NT2/D1 (cell line): Measurements from ENCODE around the gene TNP1.

ENCODE experiments used
- DNase-seq: peaks from one replicate; pipeline ENCODE4 v3.0.0-alpha.2; 2011; ENCODE audit warnings: low read depth, low spot score
- H3K27me3 ChIP-seq: 2 replicates; pipeline ENCODE4 v1.6.0; 2011; ENCODE audit warnings: mild to moderate bottlenecking; ENCODE audit not compliant: insufficient read length, insufficient read depth
- H3K36me3 ChIP-seq: 2 replicates; pipeline ENCODE4 v1.6.1; 2011; ENCODE audit warnings: mild to moderate bottlenecking, low read length, mixed read lengths; ENCODE audit not compliant: insufficient read depth, insufficient read length
- H3K4me1 ChIP-seq: 2 replicates; pipeline ENCODE4 v1.5.1; 2011; ENCODE audit not compliant: insufficient read depth, insufficient read length
- H3K4me3 ChIP-seq: 2 replicates; pipeline ENCODE4 v1.5.1; 2011; ENCODE audit warnings: low read depth; ENCODE audit not compliant: insufficient read length
- H3K9ac ChIP-seq: 2 replicates; pipeline ENCODE4 v1.6.0; 2011; ENCODE audit warnings: low read depth; ENCODE audit not compliant: insufficient read length
- H3K9me3 ChIP-seq: 2 replicates; pipeline ENCODE4 v1.5.1; 2011; ENCODE audit warnings: mild to moderate bottlenecking, low read length; ENCODE audit not compliant: insufficient read depth
- SUZ12 ChIP-seq: IDR thresholded peaks from 2 replicates; pipeline ENCODE4 v1.6.1; 2011; ENCODE audit not compliant: insufficient read length, insufficient read depth; ENCODE audit errors: extremely low read depth
- YY1 ChIP-seq: IDR thresholded peaks from 2 replicates; pipeline ENCODE4 v1.6.1; 2011; ENCODE audit not compliant: insufficient read length, insufficient read depth
- ZNF274 ChIP-seq: IDR thresholded peaks from 2 replicates; pipeline ENCODE4 v1.6.1; 2011; ENCODE audit warnings: mild to moderate bottlenecking, low read depth, low read length

The TNP1 gene

DNA sequence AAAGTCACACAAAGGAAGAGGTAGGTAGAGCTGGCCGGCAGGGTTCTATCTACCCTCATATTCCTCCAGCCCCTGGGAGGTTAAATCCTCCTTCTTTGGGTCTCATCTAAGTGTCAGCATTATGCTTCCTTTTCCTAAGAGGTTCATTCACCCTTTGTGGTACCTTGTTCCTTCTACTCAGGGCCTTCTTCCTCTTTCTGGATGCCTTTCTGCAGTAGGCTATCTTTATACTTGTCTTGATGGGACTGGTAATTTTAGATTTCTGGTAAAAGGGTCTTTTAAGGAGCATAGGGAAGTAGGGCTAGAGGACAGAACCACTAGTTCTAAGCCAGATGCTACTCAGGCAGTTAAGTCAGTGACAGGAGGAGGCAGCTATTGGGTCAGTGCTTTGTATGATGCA, 13.7 kb upstream of the TNP1 start:
- TF ChIP-seq SUZ12 = no peak
- no peak for TF ChIP-seq ZNF274
- TF ChIP-seq YY1 = no peak
- Histone ChIP-seq H3K4me3 (no peak overlapping the region), H3K36me3 (no peaks in the 10 kb centered on the region), H3K9ac (no peak overlapping the region), H3K9me3 (no peaks in the 10 kb centered on the region), H3K27me3 (no peaks in the 10 kb centered on the region), H3K4me1 (no peaks in the 10 kb centered on the region)
- DNase-seq = no peak

DNA sequence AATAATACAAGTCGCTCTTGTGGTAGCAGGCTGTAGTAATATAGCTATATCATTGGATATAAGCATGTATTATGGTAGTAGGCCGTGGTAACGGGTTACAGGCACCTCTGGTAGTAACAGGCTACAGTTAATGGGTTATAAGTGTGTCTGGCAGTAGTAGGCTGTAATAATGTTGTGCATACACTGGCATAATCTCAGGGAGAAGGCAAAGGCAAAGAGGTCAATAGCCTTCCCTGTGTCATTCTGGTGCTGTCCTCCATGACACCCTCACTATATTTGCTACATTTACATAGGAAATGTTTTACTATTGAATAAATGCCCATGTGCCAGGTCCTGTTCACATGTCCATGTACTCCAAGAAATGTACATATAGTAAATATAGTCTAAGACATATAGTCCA, 12.8 kb upstream of the TNP1 start:
- no peak for TF ChIP-seq ZNF274
- TF ChIP-seq SUZ12 = no peak
- no peak for TF ChIP-seq YY1
- Histone ChIP-seq H3K4me1 (no peaks in the 10 kb centered on the region), H3K36me3 (no peaks in the 10 kb centered on the region), H3K27me3 (no peaks in the 10 kb centered on the region), H3K9me3 (no peaks in the 10 kb centered on the region), H3K9ac (no peak overlapping the region), H3K4me3 (no peak overlapping the region)
- DNase-seq = no peak

DNA sequence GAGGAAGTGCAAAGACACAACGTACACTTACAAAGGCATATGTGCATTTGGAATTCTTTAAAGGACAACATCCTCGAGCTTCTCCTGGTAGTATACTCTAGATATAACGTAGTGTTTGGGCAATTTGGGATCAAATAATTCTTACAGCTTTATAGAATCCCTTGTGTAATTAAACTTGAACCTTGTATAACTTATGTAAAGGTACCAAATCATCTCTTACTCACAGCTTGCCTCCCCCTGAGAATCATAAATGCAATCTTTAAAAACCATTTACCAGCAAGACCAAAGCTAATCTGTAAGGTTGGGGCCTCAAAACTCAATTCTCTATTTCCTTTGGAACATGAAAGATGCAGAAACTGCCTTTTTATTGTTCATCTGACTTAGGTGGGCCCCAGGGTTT, 12.2 kb upstream of the TNP1 start:
- H3K9ac ChIP-seq = no peak overlapping the region
- H3K27me3 ChIP-seq = no peaks in the 10 kb centered on the region
- no peak overlapping the region for H3K4me3 ChIP-seq
- no peak for DNase-seq
- no peaks in the 10 kb centered on the region for H3K9me3 ChIP-seq
- TF ChIP-seq SUZ12 (no peak), YY1 (no peak), ZNF274 (no peak)
- no peaks in the 10 kb centered on the region for H3K36me3 ChIP-seq
- H3K4me1 ChIP-seq = no peaks in the 10 kb centered on the region

DNA sequence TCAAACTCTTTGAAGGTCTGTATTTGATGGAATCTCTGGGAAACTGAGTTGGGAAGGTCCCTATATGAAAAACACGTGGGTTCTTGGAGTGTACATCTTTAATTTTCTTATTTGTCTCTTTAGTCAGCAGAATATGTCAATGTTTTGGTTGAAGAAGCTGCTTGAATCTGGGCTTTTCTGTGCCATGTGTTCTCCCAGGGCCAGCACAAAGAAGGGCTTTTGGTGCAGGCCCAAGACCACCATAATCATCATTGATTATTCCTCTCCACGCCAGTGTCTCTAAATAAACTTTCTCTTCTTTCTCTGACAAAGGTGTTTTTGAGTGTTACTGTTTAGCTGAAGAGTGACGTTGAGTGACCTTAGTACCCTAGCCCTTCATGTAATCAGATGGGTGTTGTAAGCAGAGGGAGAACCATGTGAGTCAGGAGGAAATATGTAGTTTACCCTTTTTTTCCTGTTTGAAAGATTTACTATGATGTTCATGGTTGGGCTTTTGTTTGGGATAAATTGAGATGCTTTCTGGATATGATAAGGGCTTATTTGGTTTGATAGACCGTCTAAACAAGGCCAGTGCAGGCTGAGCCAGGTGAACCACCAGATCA, 11.6 kb upstream of the TNP1 start:
- Histone ChIP-seq H3K9ac (no peak overlapping the region), H3K9me3 (no peaks in the 10 kb centered on the region), H3K36me3 (no peaks in the 10 kb centered on the region), H3K4me1 (no peaks in the 10 kb centered on the region), H3K27me3 (no peaks in the 10 kb centered on the region), H3K4me3 (no peak overlapping the region)
- DNase-seq = no peak
- TF ChIP-seq SUZ12 (no peak), YY1 (no peak), ZNF274 (no peak)

DNA sequence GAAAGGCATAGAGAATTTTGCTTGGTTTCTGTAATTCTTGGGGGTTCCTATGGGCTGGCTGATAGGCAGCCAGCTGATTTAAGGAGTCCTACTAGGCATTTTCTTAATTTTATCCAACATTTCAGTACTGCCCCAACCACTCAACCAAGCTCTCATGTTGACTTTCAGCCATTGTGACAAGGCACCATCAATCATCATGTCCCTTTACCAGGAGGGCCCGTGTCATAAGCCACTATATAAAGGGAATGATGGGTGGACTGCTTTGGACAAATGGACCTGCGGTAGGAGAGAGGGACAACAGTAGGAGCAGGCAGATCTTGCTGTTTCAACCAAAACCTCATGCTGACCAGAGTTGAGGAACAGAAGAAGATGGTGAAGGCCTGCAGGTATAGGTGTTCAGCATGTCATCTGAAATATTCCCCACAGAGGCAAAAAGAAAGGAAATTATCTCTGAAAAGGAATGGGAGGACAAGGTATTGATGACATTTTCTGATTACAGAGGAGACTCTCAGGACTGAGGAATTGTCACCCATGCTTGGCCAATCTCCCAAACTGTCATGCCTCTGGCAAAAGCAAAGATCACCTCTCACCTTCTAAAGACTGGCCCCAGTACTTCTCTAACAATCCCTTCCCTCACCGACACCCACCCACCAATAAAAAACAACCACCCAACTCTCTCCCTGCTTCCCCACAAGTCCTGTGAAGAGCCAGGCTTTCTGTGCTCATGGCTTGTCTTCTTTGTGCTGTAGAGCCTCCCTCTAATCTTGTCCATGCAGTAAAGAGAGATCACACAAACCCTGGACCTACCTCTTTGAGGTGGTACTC, 10.9 kb upstream of the TNP1 start:
- TF ChIP-seq ZNF274 = no peak
- no peak for TF ChIP-seq YY1
- no peak for TF ChIP-seq SUZ12
- no peaks in the 10 kb centered on the region for H3K4me1 ChIP-seq
- DNase-seq = no peak
- H3K9ac ChIP-seq = no peak overlapping the region
- no peaks in the 10 kb centered on the region for H3K27me3 ChIP-seq
- H3K9me3 ChIP-seq = no peaks in the 10 kb centered on the region
- H3K36me3 ChIP-seq = no peaks in the 10 kb centered on the region
- no peak overlapping the region for H3K4me3 ChIP-seq

DNA sequence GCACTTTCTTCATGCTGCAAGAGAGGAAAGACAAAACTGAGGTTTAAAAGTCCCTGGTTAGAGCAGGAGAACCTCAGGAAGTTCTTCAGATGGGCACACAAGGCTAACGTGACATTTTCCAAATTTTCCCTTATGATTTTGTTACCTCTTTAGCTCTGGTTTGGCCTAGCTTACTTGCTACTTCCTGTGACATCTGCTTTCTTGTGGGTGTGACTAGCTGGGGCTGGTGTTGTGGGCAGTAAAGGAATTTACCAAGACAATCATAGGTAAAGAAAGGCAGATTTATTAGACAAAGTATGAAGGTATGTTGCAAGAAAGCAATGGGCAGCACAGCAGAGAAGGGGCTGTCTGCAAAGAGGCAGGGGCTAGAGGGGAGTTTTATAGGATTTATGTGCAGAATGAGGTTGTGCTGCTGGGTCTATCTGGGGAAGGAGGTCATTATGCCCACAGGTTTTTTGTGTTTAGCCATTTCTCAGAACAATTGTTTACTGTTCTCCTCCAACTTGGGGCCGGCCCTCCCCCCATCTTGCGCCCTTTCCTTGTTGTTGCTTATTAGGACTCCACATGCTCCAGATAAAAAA, 6.7 kb upstream of the TNP1 start:
- H3K9me3 ChIP-seq = no peaks in the 10 kb centered on the region
- H3K27me3 ChIP-seq = no peaks in the 10 kb centered on the region
- no peak overlapping the region for H3K9ac ChIP-seq
- H3K4me1 ChIP-seq = no peaks in the 10 kb centered on the region
- no peak overlapping the region for H3K4me3 ChIP-seq
- H3K36me3 ChIP-seq = no peaks in the 10 kb centered on the region
- no peak for TF ChIP-seq SUZ12
- TF ChIP-seq ZNF274 = no peak
- TF ChIP-seq YY1 = no peak
- no peak for DNase-seq

DNA sequence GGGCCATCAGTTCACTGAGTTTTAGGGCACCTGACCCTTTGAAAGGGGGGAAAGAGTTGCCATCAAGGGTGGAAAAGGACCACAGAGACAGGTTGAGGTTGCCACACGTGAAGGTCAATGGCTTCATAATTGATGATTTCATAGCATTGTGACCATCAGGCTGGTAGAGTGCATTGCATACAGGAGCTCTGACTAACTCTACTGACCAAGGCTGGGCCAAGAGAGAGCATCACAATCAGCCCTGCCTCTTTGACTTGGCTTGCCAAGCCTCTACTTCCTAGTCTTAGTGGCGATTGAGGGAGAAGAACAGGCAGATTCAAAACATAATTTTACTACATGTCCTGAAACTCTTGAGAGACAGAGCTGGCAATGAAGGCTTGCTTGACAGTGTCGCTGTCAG, 5.8 kb upstream of the TNP1 start:
- Histone ChIP-seq H3K4me3 (no peak overlapping the region), H3K9ac (no peak overlapping the region), H3K4me1 (no peaks in the 10 kb centered on the region), H3K36me3 (no peaks in the 10 kb centered on the region), H3K27me3 (no peaks in the 10 kb centered on the region), H3K9me3 (no peaks in the 10 kb centered on the region)
- TF ChIP-seq ZNF274 = no peak
- no peak for TF ChIP-seq SUZ12
- TF ChIP-seq YY1 = no peak
- no peak for DNase-seq
